Measurements from ENCODE around the gene MAP3K20. TPM values are rescaled to one million over a fixed set of nuclear protein-coding genes. Genes with fewer than 3 reads are reported as not detected.
A peak's percentile ranks its signal among the peaks of the same experiment; 100 is the strongest.

The MAP3K20 gene
- total RNA-seq, 6 donors from 2014 or later: 16.3 to 41.7 (median 34.7) TPM

DNA sequence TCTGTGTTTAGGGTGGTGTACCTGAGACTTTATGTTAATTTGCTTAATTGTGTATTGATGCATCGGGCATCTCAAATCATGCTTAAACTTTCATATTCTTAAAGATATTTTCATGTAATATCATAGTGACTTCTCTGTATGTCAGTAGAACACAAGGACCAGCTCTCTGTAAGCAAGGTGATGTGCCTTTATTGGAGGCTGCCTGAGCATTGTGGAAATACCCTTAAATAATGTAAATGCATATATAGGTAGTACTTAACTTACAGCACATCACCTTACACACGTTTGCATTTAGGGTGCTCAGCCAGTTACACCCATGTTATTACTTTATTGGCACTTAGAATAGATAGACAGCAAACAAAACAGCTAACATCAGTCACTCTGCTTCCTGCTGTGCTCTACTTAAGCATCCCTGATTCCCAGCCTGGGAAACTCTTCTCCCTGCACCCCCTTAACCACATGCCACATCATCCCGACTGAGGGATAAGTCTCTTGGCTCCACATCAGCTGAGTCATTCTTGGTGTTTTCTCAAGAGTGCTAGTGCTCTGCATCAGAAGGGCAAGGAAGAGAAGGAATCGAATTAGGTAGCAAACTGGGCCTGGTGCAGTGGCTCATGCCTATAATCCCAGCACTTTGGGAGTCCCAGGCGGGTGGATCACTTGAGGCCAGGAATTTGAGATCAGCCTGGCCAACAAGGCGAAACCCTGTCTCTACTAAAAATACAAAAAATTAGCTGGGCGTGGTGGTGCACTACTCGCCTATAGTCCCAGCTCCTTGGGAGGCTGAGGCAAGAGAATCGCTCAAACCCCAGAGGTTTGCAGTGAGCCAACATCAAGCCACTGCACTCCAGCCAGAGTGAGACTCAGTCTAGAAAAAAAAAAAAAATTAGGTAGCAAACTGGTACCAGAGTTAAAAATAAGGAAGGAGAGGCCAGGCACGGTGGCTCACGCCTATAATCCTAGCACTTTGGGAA is 108.7 kb downstream of the MAP3K20 start:
- ATAC-seq (ENCODE audit: low FRiP score in 2 of 2) (peak in 1 of 2 donors; percentile 93), DNase-seq (no peak)
- Histone ChIP-seq H3K4me1 (peaks cover 4 to 12% (median 6%) of the 10 kb centered on the region in 4 donors), H3K27me3 (no peaks in the 10 kb centered on the region), H3K36me3 (no peaks in the 10 kb centered on the region), H3K27ac (no peak overlapping the region), H3K4me3 (no peak overlapping the region), H3K9me3 (no peaks in the 10 kb centered on the region)
- TF ChIP-seq POLR2AphosphoS5 (IDR thresholded peaks at IDR 0.05) (no peak), EP300 (IDR thresholded peaks at IDR 0.05) (no peak), POLR2A (IDR thresholded peaks at IDR 0.05) (no peak), CTCF (IDR thresholded peaks at IDR 0.05) (no peak)
- 83 to 89% methylated on average over 11 of the region's 11 CpGs for WGBS, 2 donors

DNA sequence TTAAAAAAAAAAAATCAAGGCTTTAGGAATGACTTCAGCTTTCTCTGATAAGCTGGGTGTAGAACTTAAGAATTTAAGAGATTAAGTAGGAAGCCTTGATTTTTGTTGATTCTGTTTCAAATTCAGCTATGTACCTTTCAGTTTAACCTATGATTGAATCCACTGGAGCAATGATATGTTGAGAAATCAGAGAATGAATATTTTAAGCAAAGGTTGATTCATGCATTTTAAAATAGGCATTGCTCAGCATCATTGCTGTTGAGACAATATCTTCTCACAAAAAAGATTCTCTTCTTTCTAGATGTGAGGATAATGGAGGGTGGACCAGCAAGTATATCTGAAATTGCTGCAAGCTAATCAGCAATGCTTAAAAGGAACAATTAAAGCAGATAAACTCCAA is 109.8 kb downstream of the MAP3K20 start:
- no peaks in the 10 kb centered on the region for H3K9me3 ChIP-seq
- H3K27ac ChIP-seq: no peak overlapping the region
- no peak for TF ChIP-seq CTCF (IDR thresholded peaks at IDR 0.05)
- H3K4me3 ChIP-seq: no peak overlapping the region
- DNase-seq (no peak), ATAC-seq (ENCODE audit: low FRiP score in 2 of 2) (no peak)
- no peaks in the 10 kb centered on the region for H3K27me3 ChIP-seq
- H3K4me1 ChIP-seq: peaks cover 4 to 12% (median 6%) of the 10 kb centered on the region in 4 donors
- H3K36me3 ChIP-seq: no peaks in the 10 kb centered on the region

- Histone ChIP-seq H3K9me3 (no peaks in the 10 kb centered on the region), H3K4me1 (peaks cover 4 to 12% (median 6%) of the 10 kb centered on the region in 4 donors), H3K27ac (no peak overlapping the region), H3K4me3 (no peak overlapping the region), H3K36me3 (peaks cover 0 to 6% (median 2%) of the 10 kb centered on the region in 4 donors), H3K27me3 (no peaks in the 10 kb centered on the region)
- DNase-seq (no peak), ATAC-seq (ENCODE audit: low FRiP score in 2 of 2) (no peak)
- no peak for TF ChIP-seq POLR2A (IDR thresholded peaks at IDR 0.05)
- no peak for TF ChIP-seq POLR2AphosphoS5 (IDR thresholded peaks at IDR 0.05)
- TF ChIP-seq EP300 (IDR thresholded peaks at IDR 0.05): no peak
- TF ChIP-seq CTCF (IDR thresholded peaks at IDR 0.05): no peak
- WGBS, 2 donors: 66 to 76% methylated on average over 6 of the region's 6 CpGs
These were observed 112.5 kb downstream of the MAP3K20 start for GRCh38 chr2:173187941-173188788.

- H3K9me3 ChIP-seq: no peaks in the 10 kb centered on the region
- DNase-seq (no peak), ATAC-seq (ENCODE audit: low FRiP score in 2 of 2) (no peak)
- H3K27me3 ChIP-seq: no peaks in the 10 kb centered on the region
- H3K36me3 ChIP-seq: peaks cover 0 to 6% (median 2%) of the 10 kb centered on the region in 4 donors
- TF ChIP-seq EP300 (IDR thresholded peaks at IDR 0.05) (no peak), POLR2A (IDR thresholded peaks at IDR 0.05) (no peak), POLR2AphosphoS5 (IDR thresholded peaks at IDR 0.05) (no peak)
- 73% methylated on average over 3 of the region's 3 CpGs for WGBS, 2 donors
- H3K27ac ChIP-seq: no peak overlapping the region
- H3K4me3 ChIP-seq: no peak overlapping the region
- peaks cover 4 to 10% (median 6%) of the 10 kb centered on the region in 4 donors for H3K4me1 ChIP-seq
These were observed 116.0 kb downstream of the MAP3K20 start for GRCh38 chr2:173191601-173192000.

- Histone ChIP-seq H3K9me3 (no peaks in the 10 kb centered on the region), H3K27me3 (no peaks in the 10 kb centered on the region), H3K4me1 (peaks cover 4 to 10% (median 6%) of the 10 kb centered on the region in 4 donors), H3K27ac (no peak overlapping the region), H3K4me3 (no peak overlapping the region), H3K36me3 (peaks cover 0 to 6% (median 2%) of the 10 kb centered on the region in 4 donors)
- no peak for TF ChIP-seq CTCF (IDR thresholded peaks at IDR 0.05)
- TF ChIP-seq POLR2A (IDR thresholded peaks at IDR 0.05): no peak
- ATAC-seq (ENCODE audit: low FRiP score in 2 of 2) (no peak), DNase-seq (no peak)
- WGBS, 2 donors: 75 to 80% methylated on average over 4 of the region's 4 CpGs
These were observed 116.4 kb downstream of the MAP3K20 start for GRCh38 chr2:173192071-173192470.
